HG02840 (cell line): ENCODE measurements around the gene ARHGAP25.
"Not testable (repeated sequence)": the region's sequence is repeated elsewhere in the genome, so short reads cannot be mapped to it uniquely, and the experiment has no call there.

Experiments
- ATAC-seq: cut with Tn5 transposase; IDR thresholded peaks from one replicate; pipeline ENCODE4 v1.9.1; 2021; ENCODE audit warnings: mild to moderate bottlenecking, moderate library complexity, moderate number of reproducible peaks; ENCODE audit not compliant: unreplicated experiment, low FRiP score

Gene ARHGAP25

GRCh38 chr2:68790600-68790999 lies 56.0 kb downstream of the ARHGAP25 start:
- no peak for ATAC-seq

- ATAC-seq = no peak
These were observed 57.3 kb downstream of the ARHGAP25 start for GRCh38 chr2:68791914-68792313.

- ATAC-seq = no peak
These were observed 58.1 kb downstream of the ARHGAP25 start for GRCh38 chr2:68792751-68793150.

- no peak for ATAC-seq
These were observed 61.8 kb downstream of the ARHGAP25 start for GRCh38 chr2:68796295-68796905.

GRCh38 chr2:68798569-68798968 lies 64.0 kb downstream of the ARHGAP25 start:
- ATAC-seq = no peak

GRCh38 chr2:68799140-68800026 lies 64.8 kb downstream of the ARHGAP25 start:
- no peak for ATAC-seq

- ATAC-seq = no peak
These were observed 65.4 kb downstream of the ARHGAP25 start for GRCh38 chr2:68800027-68800401.

GRCh38 chr2:68800517-68800916 lies 65.9 kb downstream of the ARHGAP25 start:
- ATAC-seq = no peak

- not testable (repeated sequence) for ATAC-seq
These were observed 67.5 kb downstream of the ARHGAP25 start for GRCh38 chr2:68802161-68802560.

GRCh38 chr2:68805025-68805424 lies 70.4 kb downstream of the ARHGAP25 start:
- ATAC-seq = no peak

- ATAC-seq = no peak
These were observed 72.0 kb downstream of the ARHGAP25 start for GRCh38 chr2:68806511-68807109.

- no peak for ATAC-seq
These were observed 73.2 kb downstream of the ARHGAP25 start for GRCh38 chr2:68807821-68808266.

- ATAC-seq = no peak
These were observed 75.0 kb downstream of the ARHGAP25 start for GRCh38 chr2:68809324-68810240.

- ATAC-seq = no peak
These were observed 76.8 kb downstream of the ARHGAP25 start for GRCh38 chr2:68811364-68811763.

- no peak for ATAC-seq
These were observed 77.6 kb downstream of the ARHGAP25 start for GRCh38 chr2:68812251-68812650.

- ATAC-seq = no peak
These were observed 79.0 kb downstream of the ARHGAP25 start for GRCh38 chr2:68813596-68813995.

GRCh38 chr2:68817306-68817705 lies 82.7 kb downstream of the ARHGAP25 start:
- no peak for ATAC-seq

GRCh38 chr2:68819556-68819955 lies 84.9 kb downstream of the ARHGAP25 start:
- ATAC-seq = no peak

GRCh38 chr2:68822207-68822872 lies 87.7 kb downstream of the ARHGAP25 start:
- no peak for ATAC-seq

GRCh38 chr2:68824831-68825230 lies 90.2 kb downstream of the ARHGAP25 start:
- no peak for ATAC-seq
